RWPE1 (cell line): ENCODE data around the gene PRDM10.
A peak's percentile ranks its signal among the peaks of the same experiment; 100 is the strongest.

ENCODE experiments used
- CTCF ChIA-PET: fragments of 350-600 bp; sonication (Branson Sonifier 250); formaldehyde crosslinking; extraction: SDS; loops from one replicate; lab custom pipeline; 2021; lab: Yijun Ruan, JAX
- POLR2A ChIA-PET: fragments of 400-600 bp; formaldehyde crosslinking; extraction: SDS; loops from one replicate; lab custom pipeline; 2020; ENCODE audit warnings: antibody characterized with exemption; ENCODE audit not compliant: low non-redundant PET; lab: Yijun Ruan, JAX
- DNase-seq: peaks from one replicate; pipeline ENCODE4 v3.0.0; 2012; ENCODE audit warnings: low spot score
- H3K27ac ChIP-seq: fragments of 450-650 bp; 2 replicates; pipeline ENCODE4 v1.5.1; 2017
- TF ChIP-seq, protein P1 (sequence below): fragments of 450-650 bp; conservative IDR thresholded peaks from 2 replicates; pipeline ENCODE4 v1.5.1; 2017; ENCODE audit warnings: low read depth, mild to moderate bottlenecking

Gene PRDM10

DNA sequence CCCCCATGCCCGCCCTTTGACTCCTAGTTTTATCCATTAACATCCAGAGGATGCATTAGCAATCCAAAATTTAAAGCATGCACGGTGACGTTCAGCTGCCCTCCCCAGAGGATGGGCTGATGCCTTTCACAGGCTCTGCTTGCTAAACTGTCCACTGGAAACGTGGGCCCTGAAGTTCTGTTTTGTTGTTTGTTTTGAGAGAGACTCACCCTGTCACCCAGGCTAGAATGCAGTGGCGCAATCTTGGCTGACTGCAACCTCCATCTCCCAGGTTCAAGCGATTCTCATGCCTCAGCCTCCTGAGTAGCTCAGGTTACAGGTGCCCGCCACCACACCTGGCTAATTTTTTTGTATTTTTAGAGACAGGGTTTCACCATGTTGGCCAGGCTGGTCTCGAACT lies 146.6 kb downstream of the PRDM10 start:
- POLR2A ChIA-PET, result no interaction called here
- no peak for DNase-seq
- TF ChIP-seq, protein P1, sequence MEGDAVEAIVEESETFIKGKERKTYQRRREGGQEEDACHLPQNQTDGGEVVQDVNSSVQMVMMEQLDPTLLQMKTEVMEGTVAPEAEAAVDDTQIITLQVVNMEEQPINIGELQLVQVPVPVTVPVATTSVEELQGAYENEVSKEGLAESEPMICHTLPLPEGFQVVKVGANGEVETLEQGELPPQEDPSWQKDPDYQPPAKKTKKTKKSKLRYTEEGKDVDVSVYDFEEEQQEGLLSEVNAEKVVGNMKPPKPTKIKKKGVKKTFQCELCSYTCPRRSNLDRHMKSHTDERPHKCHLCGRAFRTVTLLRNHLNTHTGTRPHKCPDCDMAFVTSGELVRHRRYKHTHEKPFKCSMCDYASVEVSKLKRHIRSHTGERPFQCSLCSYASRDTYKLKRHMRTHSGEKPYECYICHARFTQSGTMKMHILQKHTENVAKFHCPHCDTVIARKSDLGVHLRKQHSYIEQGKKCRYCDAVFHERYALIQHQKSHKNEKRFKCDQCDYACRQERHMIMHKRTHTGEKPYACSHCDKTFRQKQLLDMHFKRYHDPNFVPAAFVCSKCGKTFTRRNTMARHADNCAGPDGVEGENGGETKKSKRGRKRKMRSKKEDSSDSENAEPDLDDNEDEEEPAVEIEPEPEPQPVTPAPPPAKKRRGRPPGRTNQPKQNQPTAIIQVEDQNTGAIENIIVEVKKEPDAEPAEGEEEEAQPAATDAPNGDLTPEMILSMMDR, result no peak
- CTCF ChIA-PET, result interaction anchor here (0.6 to 0.7 kb wide), 2 partner anchors 87 to 290 kb away, joined by 4 to 5 read pairs; no protein-coding TSS in a partner anchor
- no peak overlapping the region for H3K27ac ChIP-seq

DNA sequence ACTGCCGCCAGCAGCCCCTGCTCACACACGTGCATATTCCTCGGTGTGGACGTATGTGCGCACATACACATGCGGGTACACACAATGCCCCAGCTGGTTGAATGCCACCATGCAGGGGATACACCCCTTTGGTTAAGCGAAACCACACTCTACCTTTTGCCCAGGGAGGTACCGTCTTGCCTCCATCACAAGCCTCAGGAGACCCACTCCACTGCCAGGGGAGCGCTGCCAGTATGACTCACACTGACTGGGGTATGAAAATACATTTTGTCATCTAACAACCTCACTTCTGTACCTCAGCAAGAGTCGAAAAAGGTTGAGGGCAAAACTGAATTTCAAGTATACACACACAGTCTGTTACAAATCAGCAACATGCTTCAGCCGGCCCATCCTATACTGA lies 147.5 kb downstream of the PRDM10 start:
- peak overlapping the region; percentile 85 for H3K27ac ChIP-seq
- TF ChIP-seq, protein P1, result no peak
- POLR2A ChIA-PET, result no interaction called here
- CTCF ChIA-PET, result interaction anchor here (0.6 kb wide), 1 partner anchor 719 kb away, joined by 3 read pairs; no protein-coding TSS in a partner anchor
- no peak for DNase-seq

DNA sequence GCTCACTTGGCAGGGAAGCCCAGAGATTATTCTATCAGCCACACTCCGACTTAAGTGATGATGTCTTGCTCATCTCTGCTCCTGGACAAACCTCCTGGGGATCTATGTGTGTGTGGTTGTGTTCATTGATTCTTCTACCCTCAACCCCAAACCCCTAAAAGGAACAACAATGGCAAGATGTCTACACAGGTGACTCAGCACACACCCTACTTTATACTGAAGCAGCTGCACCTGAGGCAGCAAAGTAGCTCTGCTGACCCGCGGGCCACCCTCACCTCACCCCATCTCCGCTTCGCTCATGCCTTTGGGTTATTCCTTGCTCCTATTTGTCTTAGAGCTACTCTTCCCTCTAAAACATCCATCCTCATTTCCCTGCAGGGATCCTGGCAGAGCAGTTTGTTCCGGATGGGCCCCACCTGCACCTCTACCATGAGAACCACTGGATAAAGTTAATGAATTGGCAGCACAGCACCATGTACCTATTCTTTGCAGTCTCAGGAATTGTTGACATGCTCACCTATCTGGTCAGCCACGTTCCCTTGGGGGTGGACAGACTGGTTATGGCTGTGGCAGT lies 148.3 kb downstream of the PRDM10 start:
- DNase-seq, result no peak
- H3K27ac ChIP-seq, result peak overlapping the region; percentile 85
- ChIA-PET CTCF (no interaction called here), POLR2A (no interaction called here)
- TF ChIP-seq, protein P1, result no peak

DNA sequence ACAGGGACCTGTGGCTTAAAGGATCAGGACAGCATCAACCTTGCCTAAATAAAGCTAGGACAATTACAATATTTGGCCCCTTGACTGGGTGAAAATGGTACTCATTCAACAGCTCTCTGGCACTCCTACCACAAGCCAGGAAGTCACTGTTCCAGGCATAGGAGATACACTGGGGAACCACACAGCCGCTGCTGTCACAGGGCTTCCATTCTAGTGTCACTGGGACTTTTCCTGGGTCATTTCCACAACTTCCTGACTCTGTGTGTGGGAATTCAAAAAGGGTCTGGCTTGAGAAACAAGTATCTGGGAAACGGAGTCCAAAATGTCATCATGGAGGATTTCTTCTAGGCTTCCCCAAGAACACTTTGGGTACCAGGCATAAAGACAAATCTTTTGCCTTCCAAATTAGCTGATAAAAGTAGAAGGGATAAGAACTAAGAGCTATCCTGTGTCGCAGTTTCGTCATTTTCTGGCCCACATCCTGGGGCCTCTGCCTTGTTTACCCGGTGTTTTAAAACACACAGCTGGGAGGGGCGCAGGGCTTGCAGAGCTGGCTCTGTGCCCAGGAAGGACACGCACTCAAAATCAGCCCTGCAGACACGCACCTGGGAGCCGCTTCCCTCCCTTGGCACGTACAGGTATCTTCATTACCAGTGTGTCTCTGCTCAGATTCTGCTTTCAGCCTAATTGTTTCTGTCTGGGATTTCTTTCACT lies 149.0 kb downstream of the PRDM10 start:
- ChIA-PET CTCF (interaction anchor here (0.6 kb wide), 1 partner anchor 68 kb away, joined by 4 read pairs; no protein-coding TSS in a partner anchor), POLR2A (no interaction called here)
- TF ChIP-seq, protein P1, result no peak
- peak overlapping the region; percentile 85 for H3K27ac ChIP-seq
- DNase-seq, result peak; percentile 74

DNA sequence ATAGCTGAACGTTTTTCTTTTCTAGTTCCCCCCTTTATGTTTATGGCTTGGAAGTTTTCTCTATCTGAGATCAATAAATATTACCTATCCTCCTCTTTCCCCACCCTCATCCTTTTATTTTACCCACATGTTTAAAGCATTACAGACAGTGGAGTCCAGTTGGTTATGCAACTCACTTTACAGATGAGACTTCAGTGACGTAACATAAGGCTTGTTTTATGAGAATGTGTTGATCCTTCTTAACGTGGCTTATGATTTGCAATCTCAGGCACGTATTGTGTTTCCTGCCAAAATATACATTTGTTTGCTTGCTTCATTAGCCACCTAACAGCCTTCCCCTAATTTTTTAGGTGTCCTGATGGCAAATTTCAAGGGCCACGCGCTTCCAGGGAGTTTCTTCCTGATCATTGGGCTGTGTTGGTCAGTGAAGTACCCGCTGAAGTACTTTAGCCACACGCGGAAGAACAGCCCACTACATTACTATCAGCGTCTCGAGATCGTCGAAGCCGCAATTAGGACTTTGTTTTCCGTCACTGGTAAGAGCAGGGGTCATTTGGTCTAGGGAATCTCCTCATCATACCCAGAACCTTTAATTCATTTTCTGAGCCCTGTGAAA lies 150.4 kb downstream of the PRDM10 start:
- CTCF ChIA-PET, result interaction anchor here (1.3 kb wide), 1 partner anchor 67 kb away, joined by 4 read pairs; no protein-coding TSS in a partner anchor
- TF ChIP-seq, protein P1, result no peak
- H3K27ac ChIP-seq, result peak overlapping the region; percentile 38; the same call in 1 of the 2 replicates
- no peak for DNase-seq
- POLR2A ChIA-PET, result no interaction called here
